Activated CD4-positive, alpha-beta T cell treated with anti-CD3 and anti-CD28 coated beads, Interleukin-2, amount 50 U/mL, for 1 hour (primary cell): ENCODE measurements around the gene BAIAP2L2.
"Not testable (repeated sequence)": the region's sequence is repeated elsewhere in the genome, so short reads cannot be mapped to it uniquely, and the experiment has no call there.

Source experiments
- DNase-seq: peaks from one replicate; pipeline ENCODE4 v3.0.0-alpha.2; 2020

BAIAP2L2 gene

GRCh38 chr22:38127869-38128268, 17.4 kb upstream of the BAIAP2L2 start:
- no peak for DNase-seq

DNA sequence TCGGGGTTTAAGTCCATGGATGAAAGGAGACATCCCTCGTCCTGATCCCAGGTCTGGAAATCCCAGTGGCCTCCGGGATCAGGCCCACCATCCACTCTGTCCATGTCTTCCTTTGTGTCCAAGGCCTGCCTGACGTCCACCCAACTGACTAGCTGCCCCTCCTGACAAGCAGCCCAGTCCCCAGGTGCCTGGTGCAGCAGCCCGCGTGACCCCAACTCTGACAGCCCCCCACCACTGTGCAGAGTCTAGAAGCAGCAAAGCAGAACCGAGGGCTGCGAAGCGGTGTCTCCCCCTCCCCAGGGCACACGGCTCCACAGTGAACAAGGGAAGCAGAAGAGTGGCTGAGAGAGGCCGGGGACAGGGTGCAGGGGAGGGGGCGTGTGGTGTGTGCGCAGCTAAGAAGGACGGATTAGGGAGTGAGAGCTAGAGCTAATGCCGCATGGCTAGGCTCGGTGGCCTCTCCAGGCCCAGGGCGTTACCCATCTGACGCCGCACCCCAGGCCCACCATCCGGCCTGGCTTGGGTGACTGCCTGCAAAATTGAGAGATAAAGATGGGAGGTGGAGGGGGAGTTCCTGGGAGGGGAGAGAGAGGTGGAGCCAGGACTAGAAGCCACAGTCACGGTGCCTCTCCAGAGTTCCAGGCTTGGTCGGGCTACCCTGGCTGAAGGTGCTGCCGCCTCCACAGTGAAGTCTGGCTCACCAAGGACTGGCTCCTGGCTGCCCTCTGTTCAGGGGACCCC, 16.6 kb upstream of the BAIAP2L2 start:
- DNase-seq, result no peak

- no peak for DNase-seq
Measured at GRCh38 chr22:38125751-38126201, 15.3 kb upstream of the BAIAP2L2 start.

- DNase-seq, result no peak
Measured at GRCh38 chr22:38125038-38125610, 14.6 kb upstream of the BAIAP2L2 start.

GRCh38 chr22:38124236-38124974, 13.9 kb upstream of the BAIAP2L2 start:
- DNase-seq, result no peak

- no peak for DNase-seq
Measured at GRCh38 chr22:38122616-38123015, 12.1 kb upstream of the BAIAP2L2 start.

- DNase-seq, result no peak
Measured at GRCh38 chr22:38120359-38121110, 10.1 kb upstream of the BAIAP2L2 start.

GRCh38 chr22:38118747-38119146, 8.3 kb upstream of the BAIAP2L2 start:
- DNase-seq, result not testable (repeated sequence)

DNA sequence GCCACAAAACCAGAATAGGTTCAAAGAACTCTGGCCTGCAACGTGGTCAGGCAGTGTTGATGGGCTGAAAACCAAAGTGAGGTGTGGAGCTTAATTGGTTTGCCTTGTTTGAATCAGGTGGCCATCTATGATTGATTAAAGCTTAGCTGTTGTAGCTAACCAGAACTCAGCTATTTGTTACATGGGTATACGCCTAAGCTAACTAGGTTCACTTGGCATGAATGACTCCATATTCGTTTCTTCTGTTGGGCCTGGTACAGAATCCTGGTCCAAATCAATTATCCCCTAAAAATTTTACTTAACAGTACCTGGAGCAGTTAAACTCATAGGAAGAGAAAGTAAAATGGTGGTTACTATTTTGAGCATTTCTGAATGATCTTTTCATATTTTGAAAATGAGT, 7.7 kb upstream of the BAIAP2L2 start:
- DNase-seq, result no peak

GRCh38 chr22:38117556-38117955, 7.1 kb upstream of the BAIAP2L2 start:
- DNase-seq, result not testable (repeated sequence)

GRCh38 chr22:38115423-38116205, 5.1 kb upstream of the BAIAP2L2 start:
- DNase-seq, result no peak

GRCh38 chr22:38114484-38115398, 4.3 kb upstream of the BAIAP2L2 start:
- DNase-seq, result peak; percentile 73

- DNase-seq, result no peak
Measured at GRCh38 chr22:38112381-38112780, 1.9 kb upstream of the BAIAP2L2 start.

DNA sequence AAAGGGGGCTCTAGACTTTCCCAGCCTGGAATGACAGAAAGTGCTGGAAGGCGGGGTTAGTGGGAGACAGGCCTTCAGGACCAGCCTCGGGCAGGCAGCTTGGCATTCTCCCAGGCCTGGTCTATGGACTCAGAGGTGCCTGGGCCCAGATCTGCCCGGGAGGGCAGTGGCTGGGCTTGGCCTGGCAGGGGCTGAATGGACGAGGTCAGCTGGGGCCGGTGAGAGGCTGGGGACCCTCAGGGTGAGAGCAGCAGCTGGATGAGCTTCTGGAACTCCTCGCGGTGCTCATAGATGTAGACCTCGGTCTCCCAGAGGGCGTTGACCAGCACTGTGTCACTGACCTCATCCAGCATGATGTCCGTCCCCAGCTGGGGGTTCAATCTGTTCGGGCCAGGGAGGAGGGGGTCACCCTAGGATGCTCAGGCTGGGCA, 1.5 kb upstream of the BAIAP2L2 start:
- no peak for DNase-seq

- DNase-seq, result no peak
Measured at GRCh38 chr22:38110863-38111852, 674 bp upstream of the BAIAP2L2 start.

- no peak for DNase-seq
Measured at GRCh38 chr22:38109371-38110001, 998 bp downstream of the BAIAP2L2 start.

- no peak for DNase-seq
Measured at GRCh38 chr22:38108561-38109319, 1.7 kb downstream of the BAIAP2L2 start.

GRCh38 chr22:38107692-38108515, 2.6 kb downstream of the BAIAP2L2 start:
- DNase-seq, result no peak
